ENCODE results near the gene SMARCAL1. TPM values are rescaled to one million over a fixed set of nuclear protein-coding genes. Genes with fewer than 3 reads are reported as not detected.

The SMARCAL1 gene
- polyA plus RNA-seq, 1 of the 3 experiments (the other 2 are of a cell fraction), result 27.0 TPM

DNA sequence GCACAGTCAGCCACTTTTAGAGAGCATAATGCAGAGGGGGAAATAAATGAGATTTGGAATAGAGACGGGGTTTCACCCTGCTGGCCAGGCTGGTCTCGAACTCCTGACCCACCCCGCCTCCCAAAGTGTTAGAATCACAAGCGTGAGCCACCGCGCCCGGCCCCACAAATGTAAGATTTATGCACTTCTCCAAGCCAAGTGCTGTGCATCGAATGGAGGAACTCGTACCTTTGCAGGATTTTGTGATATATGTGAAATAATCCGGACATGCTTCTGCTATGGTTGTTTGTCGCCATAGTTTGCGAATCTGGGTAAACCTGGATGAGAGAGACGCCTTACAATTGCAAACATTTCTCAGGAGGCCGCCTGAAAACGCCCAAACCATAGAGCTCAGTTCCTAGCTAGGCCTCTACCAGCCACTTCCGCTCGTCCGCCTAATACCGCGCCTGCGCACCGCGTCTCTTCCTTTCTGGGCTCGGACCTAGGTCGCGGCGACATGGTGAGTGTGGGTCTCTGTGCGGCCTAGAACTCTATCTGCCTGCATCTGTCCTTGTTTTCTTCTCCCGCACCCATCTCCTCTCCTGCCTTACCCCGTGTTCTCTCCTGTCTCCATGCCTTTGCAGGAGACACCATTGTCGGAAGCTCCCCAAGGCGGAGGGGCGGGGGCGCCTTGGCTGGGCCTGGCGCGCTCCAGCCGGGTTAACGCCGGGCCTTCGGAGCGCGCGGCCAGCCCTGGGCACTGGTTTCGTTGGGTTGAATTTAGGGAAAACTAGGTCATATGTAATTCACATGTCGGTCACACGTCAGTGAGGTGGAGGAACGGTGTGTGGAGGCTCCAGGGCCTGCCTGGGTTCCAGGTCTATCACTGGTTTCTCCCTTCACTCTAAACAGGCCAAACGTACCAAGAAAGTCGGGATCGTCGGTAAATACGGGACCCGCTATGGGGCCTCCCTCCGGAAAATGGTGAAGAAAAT lies 86.4 kb downstream of the SMARCAL1 start, which contains the start of gene RPL37A (continued):
- TF ChIP-seq, protein P1, sequence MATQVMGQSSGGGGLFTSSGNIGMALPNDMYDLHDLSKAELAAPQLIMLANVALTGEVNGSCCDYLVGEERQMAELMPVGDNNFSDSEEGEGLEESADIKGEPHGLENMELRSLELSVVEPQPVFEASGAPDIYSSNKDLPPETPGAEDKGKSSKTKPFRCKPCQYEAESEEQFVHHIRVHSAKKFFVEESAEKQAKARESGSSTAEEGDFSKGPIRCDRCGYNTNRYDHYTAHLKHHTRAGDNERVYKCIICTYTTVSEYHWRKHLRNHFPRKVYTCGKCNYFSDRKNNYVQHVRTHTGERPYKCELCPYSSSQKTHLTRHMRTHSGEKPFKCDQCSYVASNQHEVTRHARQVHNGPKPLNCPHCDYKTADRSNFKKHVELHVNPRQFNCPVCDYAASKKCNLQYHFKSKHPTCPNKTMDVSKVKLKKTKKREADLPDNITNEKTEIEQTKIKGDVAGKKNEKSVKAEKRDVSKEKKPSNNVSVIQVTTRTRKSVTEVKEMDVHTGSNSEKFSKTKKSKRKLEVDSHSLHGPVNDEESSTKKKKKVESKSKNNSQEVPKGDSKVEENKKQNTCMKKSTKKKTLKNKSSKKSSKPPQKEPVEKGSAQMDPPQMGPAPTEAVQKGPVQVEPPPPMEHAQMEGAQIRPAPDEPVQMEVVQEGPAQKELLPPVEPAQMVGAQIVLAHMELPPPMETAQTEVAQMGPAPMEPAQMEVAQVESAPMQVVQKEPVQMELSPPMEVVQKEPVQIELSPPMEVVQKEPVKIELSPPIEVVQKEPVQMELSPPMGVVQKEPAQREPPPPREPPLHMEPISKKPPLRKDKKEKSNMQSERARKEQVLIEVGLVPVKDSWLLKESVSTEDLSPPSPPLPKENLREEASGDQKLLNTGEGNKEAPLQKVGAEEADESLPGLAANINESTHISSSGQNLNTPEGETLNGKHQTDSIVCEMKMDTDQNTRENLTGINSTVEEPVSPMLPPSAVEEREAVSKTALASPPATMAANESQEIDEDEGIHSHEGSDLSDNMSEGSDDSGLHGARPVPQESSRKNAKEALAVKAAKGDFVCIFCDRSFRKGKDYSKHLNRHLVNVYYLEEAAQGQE (IDR thresholded peaks at IDR 0.05; ENCODE audit: low read depth, low read length), result peak; percentile 75
- TF ChIP-seq, protein P2, sequence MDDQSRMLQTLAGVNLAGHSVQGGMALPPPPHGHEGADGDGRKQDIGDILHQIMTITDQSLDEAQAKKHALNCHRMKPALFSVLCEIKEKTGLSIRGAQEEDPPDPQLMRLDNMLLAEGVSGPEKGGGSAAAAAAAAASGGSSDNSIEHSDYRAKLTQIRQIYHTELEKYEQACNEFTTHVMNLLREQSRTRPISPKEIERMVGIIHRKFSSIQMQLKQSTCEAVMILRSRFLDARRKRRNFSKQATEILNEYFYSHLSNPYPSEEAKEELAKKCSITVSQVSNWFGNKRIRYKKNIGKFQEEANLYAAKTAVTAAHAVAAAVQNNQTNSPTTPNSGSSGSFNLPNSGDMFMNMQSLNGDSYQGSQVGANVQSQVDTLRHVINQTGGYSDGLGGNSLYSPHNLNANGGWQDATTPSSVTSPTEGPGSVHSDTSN (IDR thresholded peaks at IDR 0.05), result no peak
- TF ChIP-seq, protein P3, sequence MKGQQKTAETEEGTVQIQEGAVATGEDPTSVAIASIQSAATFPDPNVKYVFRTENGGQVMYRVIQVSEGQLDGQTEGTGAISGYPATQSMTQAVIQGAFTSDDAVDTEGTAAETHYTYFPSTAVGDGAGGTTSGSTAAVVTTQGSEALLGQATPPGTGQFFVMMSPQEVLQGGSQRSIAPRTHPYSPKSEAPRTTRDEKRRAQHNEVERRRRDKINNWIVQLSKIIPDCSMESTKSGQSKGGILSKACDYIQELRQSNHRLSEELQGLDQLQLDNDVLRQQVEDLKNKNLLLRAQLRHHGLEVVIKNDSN (IDR thresholded peaks at IDR 0.05; ENCODE audit: borderline replicate concordance, low read depth), result no peak
- TF ChIP-seq FOXJ3 (CRISPR knock-in tag; IDR thresholded peaks at IDR 0.05) (no peak), RFX5 (IDR thresholded peaks at IDR 0.05; ENCODE audit: low read length) (no peak), SMC3 (IDR thresholded peaks at IDR 0.05; ENCODE audit: low read depth, low read length) (no peak), SIN3A (IDR thresholded peaks at IDR 0.05; ENCODE audit: borderline replicate concordance, low read depth, low read length) (no peak; the same call in 1 of the 2 replicates), NFIC (IDR thresholded peaks at IDR 0.05; ENCODE audit: borderline replicate concordance) (peak; percentile 8; the same call in 1 of the 2 replicates), JUND (IDR thresholded peaks at IDR 0.05) (no peak), MEF2A (IDR thresholded peaks at IDR 0.05; ENCODE audit: borderline replicate concordance, low read depth) (no peak)
- TF ChIP-seq, protein P4, sequence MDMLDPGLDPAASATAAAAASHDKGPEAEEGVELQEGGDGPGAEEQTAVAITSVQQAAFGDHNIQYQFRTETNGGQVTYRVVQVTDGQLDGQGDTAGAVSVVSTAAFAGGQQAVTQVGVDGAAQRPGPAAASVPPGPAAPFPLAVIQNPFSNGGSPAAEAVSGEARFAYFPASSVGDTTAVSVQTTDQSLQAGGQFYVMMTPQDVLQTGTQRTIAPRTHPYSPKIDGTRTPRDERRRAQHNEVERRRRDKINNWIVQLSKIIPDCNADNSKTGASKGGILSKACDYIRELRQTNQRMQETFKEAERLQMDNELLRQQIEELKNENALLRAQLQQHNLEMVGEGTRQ (IDR thresholded peaks at IDR 0.05; ENCODE audit: borderline replicate concordance, low read depth, low read length), result no peak

Data from SK-N-SH (cell line).